HepG2 (cell line): ENCODE measurements around the gene TJP3. TPM values are rescaled to one million over a fixed set of nuclear protein-coding genes. Genes with fewer than 3 reads are reported as not detected.
A peak's percentile ranks its signal among the peaks of the same experiment; 100 is the strongest.

Experiments
- DRAP1 ChIP-seq: IDR thresholded peaks from 2 replicates; pipeline ENCODE4 v1.6.1; 2016; ENCODE audit warnings: missing genetic modification reagents, missing compliant biosample characterization
- EHMT2 ChIP-seq: fragments of 200-600 bp; sonication (generic); IDR thresholded peaks from 2 replicates; pipeline ENCODE4 v1.7.0; 2017; ENCODE audit warnings: antibody characterized with exemption, low read depth, low read length, borderline replicate concordance
- ERF ChIP-seq: IDR thresholded peaks from 2 replicates; pipeline ENCODE4 v1.6.1; 2018; ENCODE audit warnings: missing biosample characterization, missing genetic modification reagents
- GATA4 ChIP-seq: sonication (generic); IDR thresholded peaks from 2 replicates; pipeline ENCODE4 v1.6.1; 2016; ENCODE audit warnings: antibody characterized with exemption, low read depth, borderline replicate concordance
- MXD1 ChIP-seq: sonication (generic); formaldehyde crosslinking; IDR thresholded peaks from 2 replicates; pipeline ENCODE4 v1.4.0; 2020; ENCODE audit warnings: mild to moderate bottlenecking, missing genetic modification reagents
- NFYC ChIP-seq: IDR thresholded peaks from 2 replicates; pipeline ENCODE4 v1.6.1; 2016; ENCODE audit warnings: missing genetic modification reagents, missing compliant biosample characterization
- NR2C2 ChIP-seq: sonication (generic); formaldehyde crosslinking; IDR thresholded peaks from 2 replicates; pipeline ENCODE4 v1.4.0; 2020; ENCODE audit warnings: missing genetic modification reagents, mild to moderate bottlenecking, moderate library complexity, borderline replicate concordance
- POLR2A ChIP-seq, 2 experiments: IDR thresholded peaks; 2 replicates each; pipeline ENCODE4 v1.6.1; 2011; ENCODE audit warnings: low read depth in 2 of 2, low read length in 2 of 2, mild to moderate bottlenecking in 1 of 2, moderate library complexity in 1 of 2; ENCODE audit not compliant: insufficient read depth in 1 of 2
- RERE ChIP-seq: IDR thresholded peaks from 2 replicates; pipeline ENCODE4 v1.6.1; 2016; ENCODE audit warnings: low read depth, missing genetic modification reagents, missing compliant biosample characterization
- RFX5 ChIP-seq: IDR thresholded peaks from 2 replicates; pipeline ENCODE4 v1.6.1; 2011; ENCODE audit warnings: low read depth, low read length, improper control_type of control experiment
- SOX13 ChIP-seq, 3 experiments: fragments of 450-650 bp in 1 of 3; sonication (generic) in 1 of 3; formaldehyde crosslinking in 1 of 3; IDR thresholded peaks in 2 of 3; conservative IDR thresholded peaks in 1 of 3; 2 replicates each; pipeline versions ENCODE4 v1.5.0 to v1.6.1; 2016 to 2020; ENCODE audit warnings: antibody characterized with exemption in 1 of 3, mild to moderate bottlenecking in 1 of 3, missing compliant biosample characterization in 1 of 3, missing genetic modification reagents in 1 of 3, moderate library complexity in 1 of 3
- SRSF1 ChIP-seq: fragments of 200-400 bp; formaldehyde crosslinking; optimal IDR thresholded peaks from 2 replicates; pipeline ENCODE3; 2017; ENCODE audit warnings: mild to moderate bottlenecking, low read depth, low read length, moderate library complexity
- SRY ChIP-seq: sonication (generic); formaldehyde crosslinking; IDR thresholded peaks from 2 replicates; pipeline ENCODE4 v1.8.0; 2022; ENCODE audit warnings: mild to moderate bottlenecking, missing genetic modification reagents
- TBL1XR1 ChIP-seq: fragments of 150-350 bp; IDR thresholded peaks from 2 replicates; pipeline ENCODE4 v1.6.1; 2014; ENCODE audit warnings: borderline replicate concordance, low read length; ENCODE audit not compliant: partially characterized antibody
- TBX2 ChIP-seq: sonication (generic); formaldehyde crosslinking; IDR thresholded peaks from 2 replicates; pipeline ENCODE4 v1.5.0; 2020; ENCODE audit warnings: missing genetic modification reagents, mild to moderate bottlenecking, borderline replicate concordance
- ZFP37 ChIP-seq: sonication (generic); formaldehyde crosslinking; IDR thresholded peaks from 2 replicates; pipeline ENCODE4 v1.4.0; 2020; ENCODE audit warnings: missing genetic modification reagents, borderline replicate concordance
- ZMYM3 ChIP-seq: sonication (generic); formaldehyde crosslinking; IDR thresholded peaks from 2 replicates; pipeline ENCODE4 v1.5.1; 2020; ENCODE audit warnings: mild to moderate bottlenecking, missing genetic modification reagents
- ZNF143 ChIP-seq: sonication (generic); formaldehyde crosslinking; IDR thresholded peaks from 2 replicates; pipeline ENCODE4 v1.4.0; 2020; ENCODE audit warnings: missing genetic modification reagents
- ZNF280B ChIP-seq: sonication (generic); formaldehyde crosslinking; IDR thresholded peaks from 2 replicates; pipeline ENCODE4 v1.5.0; 2020; ENCODE audit warnings: missing genetic modification reagents, mild to moderate bottlenecking, borderline replicate concordance
- ZNF33B ChIP-seq: sonication (generic); formaldehyde crosslinking; IDR thresholded peaks from 2 replicates; pipeline ENCODE4 v1.5.1; 2020; ENCODE audit warnings: mild to moderate bottlenecking, missing genetic modification reagents
- ZNF776 ChIP-seq: sonication (generic); formaldehyde crosslinking; IDR thresholded peaks from 2 replicates; pipeline ENCODE4 v1.4.0; 2020; ENCODE audit warnings: mild to moderate bottlenecking, missing genetic modification reagents
- polyA plus RNA-seq, 8 experiments: library from polyadenylated mRNA; depleted of rRNA in 3 of 8; stranded (reverse) in 7 of 8; unstranded in 1 of 8; fragments of >200 nt; fragmentation: Illumina TruSeq in 4 of 8; extraction: Trizol in 4 of 8; gene quantifications; 2 replicates each; pipeline versions ENCODE4 v1.2.1 to v1.2.3, GENCODE V29; 2011 to 2016; ENCODE audit warnings: low read depth in 4 of 8, missing spikeins in 1 of 8, mixed read lengths in 1 of 8; ENCODE audit not compliant: insufficient read depth in 1 of 8
- total RNA-seq, 5 experiments: library from RNA; depleted of rRNA; stranded (reverse); fragments of >200 nt; fragmentation: Illumina TruSeq; extraction: Trizol; gene quantifications; 2 replicates each; pipeline ENCODE4 v1.2.3, GENCODE V29; 2016; ENCODE audit warnings: low read depth in 1 of 5

TJP3 gene
- total and polyA plus RNA-seq, 2 of the 13 experiments (the other 11 are each of a cell fraction or from before 2014, with no cell fraction given), result 2.3 to 21.5 TPM

GRCh38 chr19:3761382-3762129 lies 53.4 kb downstream of the TJP3 start, which contains the start of gene APBA3 (continued):
- TF ChIP-seq DRAP1 (CRISPR knock-in tag), result peak; percentile 25; the same call in 1 of the 2 replicates
- TF ChIP-seq GATA4, result peak; percentile 60
- TF ChIP-seq ERF (CRISPR knock-in tag), result 0 out of 2 replicates have a peak, but pooled peaks have one; percentile 27
- 0 out of 2 replicates have a peak, but pooled peaks have one; percentile 35 for TF ChIP-seq NFYC (CRISPR knock-in tag)
- TF ChIP-seq SRSF1, result peak; percentile 40
- TF ChIP-seq ZFP37 (CRISPR knock-in tag), result no peak
- peak; percentile 66; the same call in 1 of the 2 replicates for TF ChIP-seq ZMYM3 (CRISPR knock-in tag)
- TF ChIP-seq ZNF776 (CRISPR knock-in tag), result no peak
- 0 out of 2 replicates have a peak, but pooled peaks have one; percentile 28 for TF ChIP-seq MXD1 (CRISPR knock-in tag)
- TF ChIP-seq NR2C2 (CRISPR knock-in tag), result peak; percentile 42; the same call in 1 of the 2 replicates
- TF ChIP-seq POLR2A (IDR thresholded peaks at IDR 0.05; ENCODE audit: insufficient read depth in 1 of 2, low read depth in 2 of 2, low read length in 2 of 2), result peak; percentile 48 to 84
- no peak for TF ChIP-seq ZNF33B
- TF ChIP-seq ZNF280B, result peak; percentile 39; the same call in 1 of the 2 replicates
- TF ChIP-seq SOX13 (IDR thresholded peaks at IDR 0.05), result no peak
- TF ChIP-seq SOX13 (CRISPR knock-in tag; conservative IDR thresholded peaks at IDR 0.05 in 1 of 2, IDR thresholded peaks at IDR 0.05 in 1 of 2), result peak in 1 of 2 experiments; percentile 43; a peak in 2 of 4 replicates
- TF ChIP-seq EHMT2, result peak; percentile 63; the same call in 1 of the 2 replicates
- peak; percentile 79; the same call in 1 of the 2 replicates for TF ChIP-seq SRY
- TF ChIP-seq RERE (CRISPR knock-in tag), result no peak
- TF ChIP-seq TBX2 (CRISPR knock-in tag), result peak; percentile 56
- 0 out of 2 replicates have a peak, but pooled peaks have one; percentile 34 for TF ChIP-seq RFX5
- TF ChIP-seq ZNF143 (CRISPR knock-in tag), result peak; percentile 99
- peak; percentile 61 for TF ChIP-seq TBL1XR1
